Tibial nerve (tissue), 4 donors: ENCODE measurements around the gene AMBRA1. TPM values are rescaled to one million over a fixed set of nuclear protein-coding genes. Genes with fewer than 3 reads are reported as not detected.
A peak's percentile ranks its signal among the peaks of the same experiment; 100 is the strongest.

Experiments
- DNase-seq, 2 donors: peaks; one replicate each; pipeline ENCODE4 v3.0.0-alpha.2; 2019; ENCODE audit warnings: low spot score in 2 of 2
- H3K27ac ChIP-seq, 4 donors: fragments of 200-600 bp; sonication (generic) in 3 of 4; one replicate each; pipeline ENCODE4 v1.5.1; 2017 to 2019; ENCODE audit warnings: mild to moderate bottlenecking in 1 of 4
- H3K27me3 ChIP-seq, 2 donors: fragments of 200-600 bp; sonication (generic) in 1 of 2; one replicate each; pipeline versions ENCODE4 v1.5.1 to v1.6.0; 2017 to 2019
- H3K36me3 ChIP-seq, 3 donors: fragments of 200-600 bp; sonication (generic); one replicate each; pipeline ENCODE4 v1.5.1; 2018 to 2019
- H3K4me1 ChIP-seq, 4 donors: fragments of 200-600 bp; sonication (generic) in 3 of 4; one replicate each; pipeline ENCODE4 v1.5.1; 2017 to 2019
- H3K4me3 ChIP-seq, 4 donors: fragments of 200-600 bp; sonication (generic) in 3 of 4; one replicate each; pipeline ENCODE4 v1.5.1; 2017 to 2019; ENCODE audit warnings: mild to moderate bottlenecking in 1 of 4, moderate library complexity in 1 of 4
- H3K9me3 ChIP-seq, 4 donors: fragments of 200-600 bp; sonication (generic) in 3 of 4; one replicate each; pipeline ENCODE4 v1.5.1; 2017 to 2019
- EP300 ChIP-seq, 2 donors: sonication (generic); formaldehyde crosslinking; IDR thresholded peaks; one replicate each; pipeline ENCODE4 v1.6.1; 2017; ENCODE audit warnings: antibody characterized with exemption in 2 of 2, mild to moderate bottlenecking in 1 of 2
- POLR2A ChIP-seq, 2 donors: fragments of 450-650 bp; IDR thresholded peaks; one replicate each; pipeline ENCODE4 v1.6.1; 2017; ENCODE audit warnings: antibody characterized with exemption in 2 of 2, mild to moderate bottlenecking in 2 of 2, moderate library complexity in 2 of 2
- WGBS, 2 donors: methylation state at CpG; one replicate each; pipeline ENCODE4 v1.1.5; 2018; 5-methylcytosine and 5-hydroxymethylcytosine counted together
- total RNA-seq, 4 donors: library from RNA; depleted of rRNA; stranded (reverse); fragments of >200 nt; gene quantifications; one replicate each; pipeline ENCODE4 v1.1.0, GENCODE V29; 2016
- TF ChIP-seq, protein P1 (sequence below), 5 experiments: fragments of 200-600 bp in 3 of 5; fragments of 450-650 bp in 2 of 5; sonication (generic) in 3 of 5; IDR thresholded peaks; one replicate each; pipeline ENCODE4 v1.5.1; 2016 to 2019; ENCODE audit warnings: antibody characterized with exemption in 5 of 5, mild to moderate bottlenecking in 3 of 5, moderate library complexity in 2 of 5

The AMBRA1 gene
- total RNA-seq, 4 donors from 2014 or later = 31.0 to 43.7 (median 35.8) TPM

DNA sequence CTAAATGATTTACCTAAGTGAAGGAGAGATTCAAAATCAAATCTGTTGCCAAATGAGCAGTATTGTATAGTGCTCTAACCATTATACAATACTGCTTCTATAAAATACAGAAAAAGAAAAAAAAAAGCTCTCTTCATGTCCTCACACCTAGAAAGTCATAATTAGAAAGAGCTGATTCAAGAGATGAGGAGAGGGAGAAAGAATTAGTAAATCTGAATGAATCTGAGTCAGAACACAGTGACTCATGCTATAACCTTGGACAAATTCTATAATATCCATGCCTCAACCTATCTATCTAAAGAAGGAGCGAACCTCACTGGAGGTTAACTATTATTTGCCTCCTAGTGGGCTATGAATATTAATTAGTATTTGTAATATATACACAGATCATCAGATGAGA is 29.4 kb downstream of the AMBRA1 start:
- Histone ChIP-seq H3K9me3 (no peaks in the 10 kb centered on the region), H3K4me3 (no peak overlapping the region), H3K36me3 (no peaks in the 10 kb centered on the region), H3K27me3 (no peaks in the 10 kb centered on the region), H3K27ac (no peak overlapping the region), H3K4me1 (peaks cover 0 to 28% (median 16%) of the 10 kb centered on the region in 4 donors)
- 88 to 97% methylated on average over 1 of the region's 1 CpG for WGBS, 2 donors
- no peak for DNase-seq
- no peak for TF ChIP-seq EP300 (IDR thresholded peaks at IDR 0.05)

DNA sequence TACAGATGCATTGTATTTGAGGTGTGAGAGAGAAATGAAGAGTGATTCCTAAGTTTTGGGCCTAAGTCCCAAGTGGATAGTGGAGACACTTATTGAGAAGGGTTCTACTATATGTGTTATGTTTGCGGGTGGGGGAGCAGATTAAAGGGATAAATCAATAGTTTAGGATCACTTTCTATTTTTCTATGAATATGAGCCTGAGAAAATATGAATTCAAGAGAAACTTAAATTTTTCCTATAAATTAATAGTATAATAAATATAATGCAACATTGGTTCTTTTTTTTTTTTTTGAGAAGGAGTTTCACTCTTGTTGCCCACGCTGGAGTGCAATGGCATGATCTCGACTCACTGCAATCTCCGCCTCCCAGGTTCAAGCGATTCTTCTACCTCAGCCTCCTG is 31.3 kb downstream of the AMBRA1 start:
- Histone ChIP-seq H3K9me3 (no peaks in the 10 kb centered on the region), H3K4me1 (peaks cover 0 to 40% (median 17%) of the 10 kb centered on the region in 4 donors), H3K27me3 (no peaks in the 10 kb centered on the region), H3K27ac (no peak overlapping the region), H3K4me3 (no peak overlapping the region), H3K36me3 (no peaks in the 10 kb centered on the region)
- TF ChIP-seq, protein P1, sequence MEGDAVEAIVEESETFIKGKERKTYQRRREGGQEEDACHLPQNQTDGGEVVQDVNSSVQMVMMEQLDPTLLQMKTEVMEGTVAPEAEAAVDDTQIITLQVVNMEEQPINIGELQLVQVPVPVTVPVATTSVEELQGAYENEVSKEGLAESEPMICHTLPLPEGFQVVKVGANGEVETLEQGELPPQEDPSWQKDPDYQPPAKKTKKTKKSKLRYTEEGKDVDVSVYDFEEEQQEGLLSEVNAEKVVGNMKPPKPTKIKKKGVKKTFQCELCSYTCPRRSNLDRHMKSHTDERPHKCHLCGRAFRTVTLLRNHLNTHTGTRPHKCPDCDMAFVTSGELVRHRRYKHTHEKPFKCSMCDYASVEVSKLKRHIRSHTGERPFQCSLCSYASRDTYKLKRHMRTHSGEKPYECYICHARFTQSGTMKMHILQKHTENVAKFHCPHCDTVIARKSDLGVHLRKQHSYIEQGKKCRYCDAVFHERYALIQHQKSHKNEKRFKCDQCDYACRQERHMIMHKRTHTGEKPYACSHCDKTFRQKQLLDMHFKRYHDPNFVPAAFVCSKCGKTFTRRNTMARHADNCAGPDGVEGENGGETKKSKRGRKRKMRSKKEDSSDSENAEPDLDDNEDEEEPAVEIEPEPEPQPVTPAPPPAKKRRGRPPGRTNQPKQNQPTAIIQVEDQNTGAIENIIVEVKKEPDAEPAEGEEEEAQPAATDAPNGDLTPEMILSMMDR (IDR thresholded peaks at IDR 0.05) = no peak
- TF ChIP-seq POLR2A (IDR thresholded peaks at IDR 0.05) = no peak
- TF ChIP-seq EP300 (IDR thresholded peaks at IDR 0.05) = no peak
- DNase-seq = no peak
- WGBS, 2 donors = 95 to 96% methylated on average over 5 of the region's 5 CpGs

GRCh38 chr11:46560300-46560991 is 33.4 kb downstream of the AMBRA1 start:
- peak overlapping the region; percentile 22 to 86 (median 72) for H3K27ac ChIP-seq
- 7% methylated on average over 6 of the region's 6 CpGs for WGBS, 2 donors
- H3K36me3 ChIP-seq = no peaks in the 10 kb centered on the region
- H3K4me3 ChIP-seq = peak overlapping the region; percentile 15 to 39 (median 26)
- TF ChIP-seq, protein P1 (IDR thresholded peaks at IDR 0.05) = no peak
- TF ChIP-seq POLR2A (IDR thresholded peaks at IDR 0.05) (no peak), EP300 (IDR thresholded peaks at IDR 0.05) (peak in 1 of 2 donors; percentile 13)
- peaks cover 0 to 44% (median 19%) of the 10 kb centered on the region in 4 donors for H3K4me1 ChIP-seq
- H3K27me3 ChIP-seq = no peaks in the 10 kb centered on the region
- DNase-seq = no peak
- no peaks in the 10 kb centered on the region for H3K9me3 ChIP-seq

- no peaks in the 10 kb centered on the region for H3K27me3 ChIP-seq
- peak overlapping the region in 2 of 4 donors; percentile 15 to 39 for H3K4me3 ChIP-seq
- H3K4me1 ChIP-seq = peaks cover 0 to 49% (median 24%) of the 10 kb centered on the region in 4 donors
- peak overlapping the region in 3 of 4 donors; percentile 64 to 86 (median 81) for H3K27ac ChIP-seq
- no peaks in the 10 kb centered on the region for H3K9me3 ChIP-seq
- TF ChIP-seq EP300 (IDR thresholded peaks at IDR 0.05) (no peak), POLR2A (IDR thresholded peaks at IDR 0.05) (no peak)
- TF ChIP-seq, protein P1 (IDR thresholded peaks at IDR 0.05) = no peak
- 76 to 77% methylated on average over 1 of the region's 1 CpG for WGBS, 2 donors
- H3K36me3 ChIP-seq = no peaks in the 10 kb centered on the region
- DNase-seq = no peak
These were observed 34.0 kb downstream of the AMBRA1 start for GRCh38 chr11:46559815-46560214.

DNA sequence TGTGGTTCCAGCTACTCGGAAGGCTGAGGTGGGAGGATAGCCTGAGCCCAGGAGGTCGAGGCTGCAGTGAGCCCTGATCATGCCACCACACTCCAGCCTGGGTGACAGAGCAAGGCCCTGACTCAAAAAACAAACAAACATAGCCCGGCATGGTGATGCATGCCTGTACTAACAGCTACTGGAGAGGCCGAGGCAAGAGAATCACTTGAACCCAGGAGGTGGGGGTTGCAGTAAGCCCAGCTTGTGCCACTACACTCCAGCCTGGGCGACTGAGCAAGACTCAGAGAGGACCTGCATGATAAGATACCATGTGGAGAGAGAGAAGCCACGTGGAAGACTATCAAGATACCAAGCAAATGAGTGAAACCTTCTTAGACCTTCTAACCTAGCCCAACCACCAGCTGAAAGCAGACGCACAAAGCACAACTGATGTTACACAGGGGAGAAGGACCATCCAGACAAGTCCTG is 36.1 kb downstream of the AMBRA1 start:
- H3K27ac ChIP-seq = no peak overlapping the region
- WGBS, 2 donors = 73 to 78% methylated on average over 7 of the region's 7 CpGs
- TF ChIP-seq, protein P1 (IDR thresholded peaks at IDR 0.05) = no peak
- no peak for TF ChIP-seq POLR2A (IDR thresholded peaks at IDR 0.05)
- TF ChIP-seq EP300 (IDR thresholded peaks at IDR 0.05) = no peak

More for the DNA sequence above, 36.1 kb downstream of the AMBRA1 start:
- Histone ChIP-seq H3K36me3 (no peaks in the 10 kb centered on the region), H3K27me3 (no peaks in the 10 kb centered on the region), H3K4me3 (no peak overlapping the region), H3K4me1 (peaks cover 0 to 68% (median 41%) of the 10 kb centered on the region in 4 donors), H3K9me3 (no peaks in the 10 kb centered on the region)
- no peak for DNase-seq
